Measurements from ENCODE around the gene GALNT7. TPM values are rescaled to one million over a fixed set of nuclear protein-coding genes. Genes with fewer than 3 reads are reported as not detected.
A peak's percentile ranks its signal among the peaks of the same experiment; 100 is the strongest.

GALNT7 gene
- total and polyA plus RNA-seq, 2 of the 13 experiments (the other 11 are each of a cell fraction or from before 2014, with no cell fraction given) = 0.08 to 0.13 TPM

- TF ChIP-seq ZNF318 (CRISPR knock-in tag; IDR thresholded peaks at IDR 0.05) = no peak
- TF ChIP-seq YEATS2 (CRISPR knock-in tag; IDR thresholded peaks at IDR 0.05; ENCODE audit: borderline replicate concordance) = peak; percentile 75; the same call in 1 of the 2 replicates
- TF ChIP-seq FOXK1 (CRISPR knock-in tag; IDR thresholded peaks at IDR 0.05; ENCODE audit: borderline replicate concordance, low read depth) = peak; percentile 68; the same call in 1 of the 2 replicates
- peak; percentile 95 for TF ChIP-seq FOXM1 (CRISPR knock-in tag; IDR thresholded peaks at IDR 0.05)
- no peak for TF ChIP-seq TCF7L2 (IDR thresholded peaks at IDR 0.05; ENCODE audit: low read depth, low read length)
- TF ChIP-seq, protein P1, sequence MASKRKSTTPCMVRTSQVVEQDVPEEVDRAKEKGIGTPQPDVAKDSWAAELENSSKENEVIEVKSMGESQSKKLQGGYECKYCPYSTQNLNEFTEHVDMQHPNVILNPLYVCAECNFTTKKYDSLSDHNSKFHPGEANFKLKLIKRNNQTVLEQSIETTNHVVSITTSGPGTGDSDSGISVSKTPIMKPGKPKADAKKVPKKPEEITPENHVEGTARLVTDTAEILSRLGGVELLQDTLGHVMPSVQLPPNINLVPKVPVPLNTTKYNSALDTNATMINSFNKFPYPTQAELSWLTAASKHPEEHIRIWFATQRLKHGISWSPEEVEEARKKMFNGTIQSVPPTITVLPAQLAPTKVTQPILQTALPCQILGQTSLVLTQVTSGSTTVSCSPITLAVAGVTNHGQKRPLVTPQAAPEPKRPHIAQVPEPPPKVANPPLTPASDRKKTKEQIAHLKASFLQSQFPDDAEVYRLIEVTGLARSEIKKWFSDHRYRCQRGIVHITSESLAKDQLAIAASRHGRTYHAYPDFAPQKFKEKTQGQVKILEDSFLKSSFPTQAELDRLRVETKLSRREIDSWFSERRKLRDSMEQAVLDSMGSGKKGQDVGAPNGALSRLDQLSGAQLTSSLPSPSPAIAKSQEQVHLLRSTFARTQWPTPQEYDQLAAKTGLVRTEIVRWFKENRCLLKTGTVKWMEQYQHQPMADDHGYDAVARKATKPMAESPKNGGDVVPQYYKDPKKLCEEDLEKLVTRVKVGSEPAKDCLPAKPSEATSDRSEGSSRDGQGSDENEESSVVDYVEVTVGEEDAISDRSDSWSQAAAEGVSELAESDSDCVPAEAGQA (IDR thresholded peaks at IDR 0.05; ENCODE audit: low read depth) = peak; percentile 39; the same call in 1 of the 2 replicates
- TF ChIP-seq, protein P1 (CRISPR knock-in tag; IDR thresholded peaks at IDR 0.05; ENCODE audit: borderline replicate concordance) = no peak
- peak; percentile 73; the same call in 1 of the 2 replicates for TF ChIP-seq DMAP1 (CRISPR knock-in tag; IDR thresholded peaks at IDR 0.05)
- 0 out of 2 replicates have a peak, but pooled peaks have one; percentile 47 for TF ChIP-seq ZNF317 (CRISPR knock-in tag; IDR thresholded peaks at IDR 0.05)
- TF ChIP-seq SYNCRIP (IDR thresholded peaks at IDR 0.05; ENCODE audit: insufficient read depth, low read depth, low read length) = no peak
- TF ChIP-seq AGO1 (IDR thresholded peaks at IDR 0.05; ENCODE audit: low read depth, low read length, poor library complexity, severe bottlenecking) = peak; percentile 16
- no peak for TF ChIP-seq ZNF580 (CRISPR knock-in tag; IDR thresholded peaks at IDR 0.05; ENCODE audit: borderline replicate concordance, low read depth)
- peak; percentile 36; the same call in 1 of the 2 replicates for TF ChIP-seq NR2C2 (CRISPR knock-in tag; IDR thresholded peaks at IDR 0.05; ENCODE audit: borderline replicate concordance)
Measured at GRCh38 chr4:173334085-173334890, 165.7 kb downstream of the GALNT7 start, which contains the start of gene HMGB2 (continued).

Measured in HepG2 (cell line).